ENCODE data around the gene SEC23A. TPM values are rescaled to one million over a fixed set of nuclear protein-coding genes. Genes with fewer than 3 reads are reported as not detected.

Gene SEC23A
- total and polyA plus RNA-seq, 2 of the 13 experiments (the other 11 are each of a cell fraction or from before 2014, with no cell fraction given) = 403 to 887 TPM

GRCh38 chr14:39025810-39026627 is 77.0 kb downstream of the SEC23A start (continued):
- no peak for TF ChIP-seq ZNF781 (CRISPR knock-in tag; IDR thresholded peaks at IDR 0.05; ENCODE audit: borderline replicate concordance, not compliant biosample characterization)
- no peak for TF ChIP-seq ZNF251 (CRISPR knock-in tag; IDR thresholded peaks at IDR 0.05)
- 0 out of 2 replicates have a peak, but pooled peaks have one; percentile 71 for TF ChIP-seq SATB2 (CRISPR knock-in tag; IDR thresholded peaks at IDR 0.05)
- TF ChIP-seq EHMT2 (IDR thresholded peaks at IDR 0.05; ENCODE audit: borderline replicate concordance, low read depth, low read length) = peak; percentile 40; the same call in 1 of the 2 replicates
- TF ChIP-seq ELF3 (CRISPR knock-in tag; IDR thresholded peaks at IDR 0.05) = peak; percentile 98
- TF ChIP-seq ESRRA (CRISPR knock-in tag; IDR thresholded peaks at IDR 0.05; ENCODE audit: low read depth) = no peak; the same call in 1 of the 2 replicates
- TF ChIP-seq HINFP (CRISPR knock-in tag; IDR thresholded peaks at IDR 0.05; ENCODE audit: low read depth) = 0 out of 2 replicates have a peak, but pooled peaks have one; percentile 22
- no peak for TF ChIP-seq SYNCRIP (IDR thresholded peaks at IDR 0.05; ENCODE audit: insufficient read depth, low read depth, low read length)
- TF ChIP-seq ZNF570 (CRISPR knock-in tag; IDR thresholded peaks at IDR 0.05; ENCODE audit: borderline replicate concordance) = 0 out of 2 replicates have a peak, but pooled peaks have one; percentile 49
- TF ChIP-seq RELA (CRISPR knock-in tag; IDR thresholded peaks at IDR 0.05) = no peak
- TF ChIP-seq ATF6 (CRISPR knock-in tag; conservative IDR thresholded peaks at IDR 0.05) = no peak
- no peak; the same call in 1 of the 2 replicates for TF ChIP-seq FOXK2 (IDR thresholded peaks at IDR 0.05)
- TF ChIP-seq TRAFD1 (CRISPR knock-in tag; IDR thresholded peaks at IDR 0.05; ENCODE audit: borderline replicate concordance) = peak; percentile 86; the same call in 1 of the 2 replicates
- TF ChIP-seq PHF21A (CRISPR knock-in tag; IDR thresholded peaks at IDR 0.05) = 0 out of 2 replicates have a peak, but pooled peaks have one; percentile 76
- TF ChIP-seq RCOR2 (CRISPR knock-in tag; IDR thresholded peaks at IDR 0.05) = peak; percentile 96
- peak; percentile 42; the same call in 1 of the 2 replicates for TF ChIP-seq ZNF558 (CRISPR knock-in tag; IDR thresholded peaks at IDR 0.05; ENCODE audit: borderline replicate concordance)
- no peak for TF ChIP-seq ZNF605 (CRISPR knock-in tag; IDR thresholded peaks at IDR 0.05)
- TF ChIP-seq NAIF1 (CRISPR knock-in tag; IDR thresholded peaks at IDR 0.05; ENCODE audit: borderline replicate concordance) = no peak
- peak; percentile 94; the same call in 1 of the 2 replicates for TF ChIP-seq ZNF232 (CRISPR knock-in tag; IDR thresholded peaks at IDR 0.05; ENCODE audit: borderline replicate concordance)
- TF ChIP-seq WIZ (CRISPR knock-in tag; IDR thresholded peaks at IDR 0.05) = peak; percentile 92; the same call in 1 of the 2 replicates
- TF ChIP-seq ZNF138 (CRISPR knock-in tag; IDR thresholded peaks at IDR 0.05; ENCODE audit: low read depth) = no peak
- TF ChIP-seq GTF2F1 (IDR thresholded peaks at IDR 0.05; ENCODE audit: low read length) = no peak
- TF ChIP-seq HNF4G (IDR thresholded peaks at IDR 0.05; ENCODE audit: borderline replicate concordance, low read depth, low read length) = no peak; the same call in 1 of the 2 replicates
- TF ChIP-seq HNF4G (CRISPR knock-in tag; IDR thresholded peaks at IDR 0.05; ENCODE audit: borderline replicate concordance, low read depth) = peak; percentile 90; the same call in 1 of the 2 replicates
